Astrocyte (in vitro differentiated cells and primary cell): Measurements from ENCODE around the gene PTPRD. TPM values are rescaled to one million over a fixed set of nuclear protein-coding genes. Genes with fewer than 3 reads are reported as not detected.

Experiments used
- DNase-seq: peaks from one replicate; pipeline ENCODE4 v3.0.0-alpha.2; 2010; ENCODE audit warnings: low read depth
- FAIRE-seq: peaks from 2 replicates; lab custom pipeline; 2011; peaks lifted over from hg19 to GRCh38; lab: Jason Lieb, UNC
- H2AFZ ChIP-seq: 2 replicates; pipeline ENCODE4 v1.6.0; 2012; ENCODE audit warnings: low read depth, low read length, inconsistent platforms
- H3K27ac ChIP-seq: 2 replicates; pipeline ENCODE4 v1.5.1; 2011; ENCODE audit warnings: low read depth, low read length, inconsistent platforms
- H3K27me3 ChIP-seq: 2 replicates; pipeline ENCODE4 v1.6.0; 2011; ENCODE audit warnings: low read length, inconsistent platforms; ENCODE audit not compliant: insufficient read depth
- H3K36me3 ChIP-seq: 2 replicates; pipeline ENCODE4 v1.5.1; 2011; ENCODE audit warnings: low read length, inconsistent platforms; ENCODE audit not compliant: insufficient read depth
- H3K4me1 ChIP-seq: 2 replicates; pipeline ENCODE4 v1.5.1; 2011; ENCODE audit warnings: low read length, inconsistent platforms; ENCODE audit not compliant: insufficient read depth
- H3K4me2 ChIP-seq: 2 replicates; pipeline ENCODE4 v1.6.0; 2012; ENCODE audit warnings: low read length, inconsistent platforms
- H3K4me3 ChIP-seq: 2 replicates; pipeline ENCODE4 v1.5.1; 2011; ENCODE audit warnings: low read depth, mild to moderate bottlenecking, low read length, inconsistent platforms; ENCODE audit not compliant: insufficient read depth
- H3K79me2 ChIP-seq: 2 replicates; pipeline ENCODE4 v1.6.0; 2012; ENCODE audit warnings: mild to moderate bottlenecking, low read length, inconsistent platforms; ENCODE audit not compliant: insufficient read depth
- H3K9ac ChIP-seq: 2 replicates; pipeline ENCODE4 v1.6.0; 2012; ENCODE audit warnings: mild to moderate bottlenecking, low read length, inconsistent platforms
- H3K9me3 ChIP-seq: 2 replicates; pipeline ENCODE4 v1.5.1; 2012; ENCODE audit warnings: low read depth, mild to moderate bottlenecking, low read length, inconsistent platforms; ENCODE audit not compliant: insufficient read depth
- H4K20me1 ChIP-seq: 2 replicates; pipeline ENCODE4 v1.6.0; 2012; ENCODE audit warnings: low read length, inconsistent platforms; ENCODE audit not compliant: insufficient read depth
- H3K27ac Mint-ChIP-seq: one replicate; pipeline ENCODE4 v1.8.0; 2021; ENCODE audit warnings: mild to moderate bottlenecking, mixed read lengths; ENCODE audit not compliant: unreplicated experiment
- H3K27me3 Mint-ChIP-seq: one replicate; pipeline ENCODE4 v1.8.0; 2021; ENCODE audit warnings: low read depth, mixed read lengths; ENCODE audit not compliant: unreplicated experiment
- H3K36me3 Mint-ChIP-seq: one replicate; pipeline ENCODE4 v1.8.0; 2021; ENCODE audit warnings: low read depth, mixed read lengths; ENCODE audit not compliant: unreplicated experiment
- H3K4me1 Mint-ChIP-seq: one replicate; pipeline ENCODE4 v1.8.0; 2021; ENCODE audit warnings: low read depth, mixed read lengths; ENCODE audit not compliant: unreplicated experiment
- H3K4me3 Mint-ChIP-seq: one replicate; pipeline ENCODE4 v1.8.0; 2021; ENCODE audit warnings: mild to moderate bottlenecking, moderate library complexity, mixed read lengths; ENCODE audit not compliant: unreplicated experiment
- H3K9me3 Mint-ChIP-seq: one replicate; pipeline ENCODE4 v1.8.0; 2021; ENCODE audit warnings: mild to moderate bottlenecking, mixed read lengths; ENCODE audit not compliant: unreplicated experiment
- EZH2 ChIP-seq: IDR thresholded peaks from 2 replicates; pipeline ENCODE4 v1.6.1; 2012; ENCODE audit warnings: mild to moderate bottlenecking, low read length, inconsistent platforms; ENCODE audit not compliant: insufficient read depth
- total RNA-seq: library from RNA; stranded (reverse); gene quantifications from 2 replicates; pipeline ENCODE4 v1.2.1, GENCODE V29; 2021
- TF ChIP-seq, protein P1 (sequence below): IDR thresholded peaks from 2 replicates; pipeline ENCODE4 v1.5.1; 2011; ENCODE audit warnings: low read depth, mild to moderate bottlenecking, inconsistent platforms, low read length, moderate library complexity; ENCODE audit not compliant: insufficient read depth

PTPRD gene
- total RNA-seq, 1 donor from 2014 or later, result 88.1 TPM

DNA sequence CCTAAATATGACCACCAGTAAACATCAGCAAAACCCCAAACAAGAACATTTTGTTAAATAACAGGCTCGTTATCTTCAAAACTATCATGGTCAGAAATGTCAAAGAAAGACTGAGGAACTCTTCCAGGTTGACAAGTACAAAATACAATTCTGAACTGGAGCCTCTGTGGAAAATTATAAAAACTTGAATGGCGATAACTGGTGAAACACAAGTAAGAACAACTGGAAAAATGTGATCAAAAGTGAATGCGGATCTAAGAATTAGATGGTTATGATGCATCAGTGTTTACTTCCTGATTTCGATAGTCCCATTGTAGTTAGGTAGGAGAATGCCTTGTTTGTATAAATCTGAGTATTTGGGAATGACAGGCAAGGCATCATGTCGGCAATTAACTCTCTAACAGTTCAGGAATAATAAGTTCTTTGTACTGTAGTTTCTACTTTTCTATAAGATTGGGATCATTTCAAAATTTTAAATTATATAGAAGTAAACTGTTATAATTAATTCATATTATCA is 2073.1 kb downstream of the PTPRD start:
- TF ChIP-seq EZH2, result no peak
- TF ChIP-seq, protein P1, sequence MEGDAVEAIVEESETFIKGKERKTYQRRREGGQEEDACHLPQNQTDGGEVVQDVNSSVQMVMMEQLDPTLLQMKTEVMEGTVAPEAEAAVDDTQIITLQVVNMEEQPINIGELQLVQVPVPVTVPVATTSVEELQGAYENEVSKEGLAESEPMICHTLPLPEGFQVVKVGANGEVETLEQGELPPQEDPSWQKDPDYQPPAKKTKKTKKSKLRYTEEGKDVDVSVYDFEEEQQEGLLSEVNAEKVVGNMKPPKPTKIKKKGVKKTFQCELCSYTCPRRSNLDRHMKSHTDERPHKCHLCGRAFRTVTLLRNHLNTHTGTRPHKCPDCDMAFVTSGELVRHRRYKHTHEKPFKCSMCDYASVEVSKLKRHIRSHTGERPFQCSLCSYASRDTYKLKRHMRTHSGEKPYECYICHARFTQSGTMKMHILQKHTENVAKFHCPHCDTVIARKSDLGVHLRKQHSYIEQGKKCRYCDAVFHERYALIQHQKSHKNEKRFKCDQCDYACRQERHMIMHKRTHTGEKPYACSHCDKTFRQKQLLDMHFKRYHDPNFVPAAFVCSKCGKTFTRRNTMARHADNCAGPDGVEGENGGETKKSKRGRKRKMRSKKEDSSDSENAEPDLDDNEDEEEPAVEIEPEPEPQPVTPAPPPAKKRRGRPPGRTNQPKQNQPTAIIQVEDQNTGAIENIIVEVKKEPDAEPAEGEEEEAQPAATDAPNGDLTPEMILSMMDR, result no peak
- no peaks in the 10 kb centered on the region for H3K36me3 ChIP-seq
- H3K4me3 ChIP-seq, result no peak overlapping the region
- H3K27me3 Mint-ChIP-seq, result no peaks in the 10 kb centered on the region
- DNase-seq, result no peak
- no peaks in the 10 kb centered on the region for H3K36me3 Mint-ChIP-seq
- no peaks in the 10 kb centered on the region for H4K20me1 ChIP-seq
- no peak overlapping the region for H3K27ac ChIP-seq
- H3K9me3 Mint-ChIP-seq, result no peaks in the 10 kb centered on the region
- H3K9ac ChIP-seq, result no peak overlapping the region
- H3K27ac Mint-ChIP-seq, result no peak overlapping the region
- H2AFZ ChIP-seq, result no peak overlapping the region
- H3K4me1 ChIP-seq, result no peaks in the 10 kb centered on the region
- H3K9me3 ChIP-seq, result no peaks in the 10 kb centered on the region
- H3K4me3 Mint-ChIP-seq, result no peak overlapping the region
- H3K4me2 ChIP-seq, result no peak overlapping the region
- no peak for FAIRE-seq
- no peaks in the 10 kb centered on the region for H3K27me3 ChIP-seq
- no peaks in the 10 kb centered on the region for H3K79me2 ChIP-seq
- H3K4me1 Mint-ChIP-seq, result peaks cover 6% of the 10 kb centered on the region

DNA sequence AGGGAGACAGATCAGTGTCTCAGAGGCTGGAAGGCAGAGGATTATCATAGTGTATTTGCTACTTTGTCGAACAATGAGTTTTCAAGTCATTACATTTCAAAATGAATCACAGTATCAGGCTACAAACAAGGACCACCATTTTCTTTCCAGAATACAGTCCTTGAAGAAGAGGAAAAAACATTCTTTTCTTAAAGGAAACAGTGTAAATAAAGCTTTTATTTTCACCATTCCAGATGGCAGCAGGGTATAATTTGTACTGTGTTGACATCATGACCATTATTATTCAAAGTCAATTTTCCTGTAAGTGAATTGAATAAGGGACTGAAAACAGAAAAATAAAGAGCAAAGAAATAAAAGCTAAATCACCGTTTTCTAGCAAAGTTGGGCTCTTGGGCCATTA is 2076.0 kb downstream of the PTPRD start:
- Histone ChIP-seq H2AFZ (no peak overlapping the region), H4K20me1 (no peaks in the 10 kb centered on the region), H3K4me1 (no peaks in the 10 kb centered on the region), H3K9me3 (no peaks in the 10 kb centered on the region), H3K36me3 (no peaks in the 10 kb centered on the region), H3K27ac (no peak overlapping the region), H3K9ac (no peak overlapping the region), H3K4me3 (no peak overlapping the region), H3K27me3 (no peaks in the 10 kb centered on the region), H3K79me2 (no peaks in the 10 kb centered on the region), H3K4me2 (no peak overlapping the region)
- Mint-ChIP-seq H3K27me3 (no peaks in the 10 kb centered on the region), H3K4me1 (peaks cover 21% of the 10 kb centered on the region), H3K9me3 (no peaks in the 10 kb centered on the region), H3K36me3 (no peaks in the 10 kb centered on the region), H3K27ac (no peak overlapping the region), H3K4me3 (no peak overlapping the region)
- DNase-seq (no peak), FAIRE-seq (no peak)
- TF ChIP-seq, protein P1, result no peak
- no peak for TF ChIP-seq EZH2

DNA sequence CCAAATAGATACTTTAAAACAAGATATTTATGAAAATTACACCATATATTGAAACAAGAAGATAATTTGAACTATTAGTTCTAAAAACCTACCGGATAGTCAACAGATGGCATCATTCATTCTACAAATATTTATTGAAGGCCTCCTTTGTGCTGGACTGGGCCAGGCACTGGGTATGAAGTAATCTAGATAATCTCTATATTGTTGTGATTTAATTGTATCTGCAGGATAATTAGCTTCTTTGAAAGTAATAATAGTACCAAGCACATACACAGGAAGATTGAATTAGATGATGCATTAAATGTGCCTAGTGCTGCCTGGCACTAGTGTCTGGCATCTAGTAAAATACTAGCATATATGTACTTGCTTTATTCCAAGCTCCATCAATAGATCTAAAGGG is 2078.0 kb downstream of the PTPRD start:
- no peak for FAIRE-seq

More for the DNA sequence above, 2078.0 kb downstream of the PTPRD start:
- H3K4me3 Mint-ChIP-seq, result no peak overlapping the region
- H3K4me1 Mint-ChIP-seq, result peaks cover 21% of the 10 kb centered on the region
- Histone ChIP-seq H3K4me2 (no peak overlapping the region), H3K9me3 (no peaks in the 10 kb centered on the region), H3K9ac (no peak overlapping the region), H3K27me3 (no peaks in the 10 kb centered on the region), H2AFZ (no peak overlapping the region), H3K79me2 (no peaks in the 10 kb centered on the region), H3K4me3 (no peak overlapping the region), H3K4me1 (no peaks in the 10 kb centered on the region), H3K27ac (no peak overlapping the region), H4K20me1 (no peaks in the 10 kb centered on the region), H3K36me3 (no peaks in the 10 kb centered on the region)
- H3K27me3 Mint-ChIP-seq, result no peaks in the 10 kb centered on the region
- H3K9me3 Mint-ChIP-seq, result no peaks in the 10 kb centered on the region
- H3K36me3 Mint-ChIP-seq, result no peaks in the 10 kb centered on the region
- TF ChIP-seq EZH2, result no peak
- TF ChIP-seq, protein P1, result no peak
- H3K27ac Mint-ChIP-seq, result no peak overlapping the region
- no peak for DNase-seq
